ENCODE data around the gene SLF2. TPM values are rescaled to one million over a fixed set of nuclear protein-coding genes. Genes with fewer than 3 reads are reported as not detected.

Gene SLF2
- total RNA-seq, 4 donors from 2014 or later = 8.3 to 23.3 (median 14.9) TPM

DNA sequence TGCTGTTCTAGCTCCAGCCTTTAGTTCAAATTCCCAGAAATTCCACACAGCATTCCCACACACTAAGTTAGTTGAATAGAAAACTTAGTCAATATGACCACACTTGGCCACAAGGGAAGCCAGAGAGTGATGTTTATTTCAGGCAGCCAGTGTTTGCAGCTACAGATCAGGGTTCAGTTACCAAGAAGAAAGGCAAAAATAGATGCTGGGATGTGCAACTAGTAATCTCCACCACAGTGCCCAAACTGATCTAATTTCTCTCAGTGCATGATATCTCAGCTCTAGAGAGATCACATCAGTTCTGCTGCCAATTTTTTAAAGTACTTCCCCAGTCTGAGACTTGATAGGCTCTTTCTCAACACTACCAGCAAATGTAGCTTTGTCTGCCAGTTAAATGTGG, 17.6 kb downstream of the SLF2 start:
- TF ChIP-seq, protein P1, sequence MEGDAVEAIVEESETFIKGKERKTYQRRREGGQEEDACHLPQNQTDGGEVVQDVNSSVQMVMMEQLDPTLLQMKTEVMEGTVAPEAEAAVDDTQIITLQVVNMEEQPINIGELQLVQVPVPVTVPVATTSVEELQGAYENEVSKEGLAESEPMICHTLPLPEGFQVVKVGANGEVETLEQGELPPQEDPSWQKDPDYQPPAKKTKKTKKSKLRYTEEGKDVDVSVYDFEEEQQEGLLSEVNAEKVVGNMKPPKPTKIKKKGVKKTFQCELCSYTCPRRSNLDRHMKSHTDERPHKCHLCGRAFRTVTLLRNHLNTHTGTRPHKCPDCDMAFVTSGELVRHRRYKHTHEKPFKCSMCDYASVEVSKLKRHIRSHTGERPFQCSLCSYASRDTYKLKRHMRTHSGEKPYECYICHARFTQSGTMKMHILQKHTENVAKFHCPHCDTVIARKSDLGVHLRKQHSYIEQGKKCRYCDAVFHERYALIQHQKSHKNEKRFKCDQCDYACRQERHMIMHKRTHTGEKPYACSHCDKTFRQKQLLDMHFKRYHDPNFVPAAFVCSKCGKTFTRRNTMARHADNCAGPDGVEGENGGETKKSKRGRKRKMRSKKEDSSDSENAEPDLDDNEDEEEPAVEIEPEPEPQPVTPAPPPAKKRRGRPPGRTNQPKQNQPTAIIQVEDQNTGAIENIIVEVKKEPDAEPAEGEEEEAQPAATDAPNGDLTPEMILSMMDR (IDR thresholded peaks at IDR 0.05) = no peak
- TF ChIP-seq POLR2A (IDR thresholded peaks at IDR 0.05) = no peak
- H3K4me3 ChIP-seq (ENCODE audit: low read depth, poor library complexity, severe bottlenecking) = no peak overlapping the region
- no peak for DNase-seq (ENCODE audit: low spot score in 2 of 2)
- intact Hi-C loops (cut with DNase I; ENCODE audit: low total_unique reads) = no loop called here

DNA sequence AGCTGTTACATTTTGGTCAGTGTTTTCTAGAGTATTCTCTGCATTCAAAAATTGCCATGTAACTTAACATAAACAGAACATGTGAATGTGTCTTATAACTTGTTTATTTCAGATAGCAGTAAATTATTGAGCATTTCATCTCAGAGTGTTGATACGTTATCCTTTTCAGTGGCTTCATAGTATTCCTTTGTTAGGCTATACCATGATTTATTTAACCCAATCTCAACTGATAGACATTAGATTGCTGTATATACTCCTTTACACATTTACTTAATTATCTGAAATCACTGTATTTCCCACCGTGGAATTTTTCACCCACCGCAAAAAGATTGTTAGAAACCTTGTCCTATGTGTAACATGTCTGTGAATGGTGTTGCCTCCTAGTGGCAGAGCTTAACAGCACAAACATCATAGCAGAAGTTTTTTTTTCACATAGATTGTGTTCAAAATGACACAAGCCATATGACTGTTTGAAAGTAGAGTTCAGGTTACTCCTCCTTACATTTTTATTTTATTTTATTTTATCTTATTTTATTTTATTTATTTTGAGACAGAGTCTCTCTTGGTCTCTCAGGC, 21.4 kb downstream of the SLF2 start:
- no peak for DNase-seq (ENCODE audit: low spot score in 2 of 2)
- intact Hi-C loops (cut with DNase I; ENCODE audit: low total_unique reads) = no loop called here
- WGBS, 2 donors = 96 to 98% methylated on average over 3 of the region's 3 CpGs
- no peak overlapping the region for H3K4me3 ChIP-seq (ENCODE audit: low read depth, poor library complexity, severe bottlenecking)
- TF ChIP-seq POLR2A (IDR thresholded peaks at IDR 0.05) = no peak
- TF ChIP-seq, protein P1 (IDR thresholded peaks at IDR 0.05) = no peak

DNA sequence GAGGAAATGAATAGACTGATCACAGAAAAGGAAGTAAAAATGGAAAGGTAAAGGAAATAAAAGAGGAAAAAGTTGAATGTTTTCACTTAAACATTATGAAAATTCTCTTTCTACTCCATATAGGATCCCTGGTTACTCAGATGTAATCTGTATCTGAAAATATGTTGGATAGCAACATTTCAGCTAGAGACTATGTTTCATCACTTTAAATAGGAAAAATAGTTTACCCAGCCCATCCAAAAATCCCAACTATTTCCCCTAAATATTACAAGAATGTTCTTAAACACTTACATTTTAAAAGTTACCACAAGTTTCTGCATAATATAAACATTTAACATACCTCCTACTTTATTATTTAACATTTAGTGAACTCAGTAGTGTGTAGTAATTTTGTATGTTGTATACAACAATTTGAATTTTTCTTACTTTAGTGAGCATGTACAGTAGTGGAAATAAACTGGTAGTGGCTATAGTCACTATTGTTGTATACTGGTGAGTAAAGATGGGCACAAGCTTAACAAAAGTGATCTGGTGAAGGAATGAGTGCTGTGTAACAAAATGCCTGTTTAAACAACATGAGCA, 27.1 kb downstream of the SLF2 start:
- TF ChIP-seq, protein P1 (IDR thresholded peaks at IDR 0.05) = no peak
- TF ChIP-seq POLR2A (IDR thresholded peaks at IDR 0.05) = no peak
- H3K4me3 ChIP-seq (ENCODE audit: low read depth, poor library complexity, severe bottlenecking) = no peak overlapping the region
- intact Hi-C loops (cut with DNase I; ENCODE audit: low total_unique reads) = no loop called here
- no peak for DNase-seq (ENCODE audit: low spot score in 2 of 2)

DNA sequence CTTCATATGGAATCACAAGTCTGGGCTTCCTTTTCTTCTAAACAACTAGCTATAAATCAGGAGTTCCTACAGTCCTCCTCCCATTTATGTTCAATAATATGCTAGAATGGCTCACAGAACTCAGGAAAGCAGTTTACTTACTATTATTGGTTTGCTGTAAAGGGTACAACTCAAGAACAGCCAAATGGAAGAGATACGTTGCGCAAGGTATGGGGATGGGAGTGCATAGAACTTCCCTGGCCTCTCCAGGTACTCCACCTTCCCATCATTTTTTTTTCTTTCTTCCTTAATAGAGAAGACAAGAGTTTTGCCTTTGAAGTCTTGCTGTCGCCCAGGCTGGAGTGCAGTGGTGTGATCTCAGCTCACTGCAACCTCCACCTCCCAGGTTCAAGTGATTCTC, 29.5 kb downstream of the SLF2 start:
- no peak for TF ChIP-seq POLR2A (IDR thresholded peaks at IDR 0.05)
- DNase-seq (ENCODE audit: low spot score in 2 of 2) = no peak
- H3K4me3 ChIP-seq (ENCODE audit: low read depth, poor library complexity, severe bottlenecking) = no peak overlapping the region
- intact Hi-C loops (cut with DNase I; ENCODE audit: low total_unique reads) = no loop called here
- 97% methylated on average over 3 of the region's 3 CpGs for WGBS, 2 donors

DNA sequence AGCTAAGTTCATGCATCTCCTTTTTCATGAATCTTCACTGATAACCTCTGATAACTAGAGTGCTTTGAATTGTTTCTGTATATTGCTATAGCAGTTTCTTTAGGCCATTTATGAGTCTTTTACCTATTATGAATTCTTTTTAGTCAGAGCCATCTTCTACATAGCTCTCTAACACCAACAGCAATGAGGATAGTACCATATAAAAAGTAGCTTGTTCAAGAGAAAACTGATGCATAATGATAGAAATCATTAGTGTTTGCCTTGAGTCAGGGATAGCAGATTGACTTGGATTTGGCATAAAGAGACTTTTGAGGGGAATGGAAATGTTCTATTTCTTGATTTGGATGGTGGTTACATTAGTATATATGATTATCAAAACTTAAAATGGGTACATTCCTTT, 30.7 kb downstream of the SLF2 start:
- TF ChIP-seq POLR2A (IDR thresholded peaks at IDR 0.05) = no peak
- TF ChIP-seq, protein P1 (IDR thresholded peaks at IDR 0.05) = no peak
- intact Hi-C loops (cut with DNase I; ENCODE audit: low total_unique reads) = no loop called here
- DNase-seq (ENCODE audit: low spot score in 2 of 2) = no peak
- no peak overlapping the region for H3K4me3 ChIP-seq (ENCODE audit: low read depth, poor library complexity, severe bottlenecking)

DNA sequence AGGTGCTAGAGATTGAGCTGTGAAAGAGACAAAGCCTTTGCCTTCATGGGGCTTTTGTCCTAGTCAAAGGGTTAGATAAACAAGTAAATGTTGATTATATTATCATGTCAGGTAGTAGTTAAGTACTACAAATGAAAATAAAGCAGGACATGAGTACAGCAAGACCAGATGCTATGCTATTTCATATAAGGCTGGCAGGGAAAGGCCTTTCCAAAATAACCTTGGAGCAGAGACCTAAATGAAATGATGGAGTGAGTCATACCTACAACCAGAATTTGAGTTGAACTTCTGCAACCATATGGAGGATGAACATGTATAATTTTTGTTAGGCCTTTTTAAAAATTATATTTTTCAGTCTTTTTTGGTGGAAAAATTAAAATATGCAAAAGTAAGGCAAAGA, 33.0 kb downstream of the SLF2 start:
- no peak for DNase-seq (ENCODE audit: low spot score in 2 of 2)
- intact Hi-C loops (cut with DNase I; ENCODE audit: low total_unique reads) = no loop called here
- no peak overlapping the region for H3K4me3 ChIP-seq (ENCODE audit: low read depth, poor library complexity, severe bottlenecking)
- TF ChIP-seq, protein P1 (IDR thresholded peaks at IDR 0.05) = no peak
- TF ChIP-seq POLR2A (IDR thresholded peaks at IDR 0.05) = no peak

Measured in lower leg skin (tissue), 4 donors.